ENCODE data around the gene CCDC88C.

CCDC88C gene

GRCh38 chr14:91330856-91331255 is 86.8 kb downstream of the CCDC88C start:
- TF ChIP-seq CTCF (IDR thresholded peaks at IDR 0.05) = no peak

- no peak for TF ChIP-seq CTCF (IDR thresholded peaks at IDR 0.05)
Observed at GRCh38 chr14:91330096-91330696, 87.4 kb downstream of the CCDC88C start.

GRCh38 chr14:91329486-91330014 is 88.1 kb downstream of the CCDC88C start:
- no peak for TF ChIP-seq CTCF (IDR thresholded peaks at IDR 0.05)

- TF ChIP-seq CTCF (IDR thresholded peaks at IDR 0.05) = no peak
Observed at GRCh38 chr14:91328313-91329050, 89.1 kb downstream of the CCDC88C start.

GRCh38 chr14:91327661-91328312 is 89.8 kb downstream of the CCDC88C start:
- TF ChIP-seq CTCF (IDR thresholded peaks at IDR 0.05) = no peak

GRCh38 chr14:91327250-91327595 is 90.4 kb downstream of the CCDC88C start:
- no peak for TF ChIP-seq CTCF (IDR thresholded peaks at IDR 0.05)

- no peak for TF ChIP-seq CTCF (IDR thresholded peaks at IDR 0.05)
Observed at GRCh38 chr14:91326514-91327249, 90.9 kb downstream of the CCDC88C start.

All from LNCAP (cell line).